ENCODE measurements around the gene FXYD4.

GRCh38 chr10:43404704-43405084 is 33.3 kb downstream of the FXYD4 start:
- TF ChIP-seq, protein P1, sequence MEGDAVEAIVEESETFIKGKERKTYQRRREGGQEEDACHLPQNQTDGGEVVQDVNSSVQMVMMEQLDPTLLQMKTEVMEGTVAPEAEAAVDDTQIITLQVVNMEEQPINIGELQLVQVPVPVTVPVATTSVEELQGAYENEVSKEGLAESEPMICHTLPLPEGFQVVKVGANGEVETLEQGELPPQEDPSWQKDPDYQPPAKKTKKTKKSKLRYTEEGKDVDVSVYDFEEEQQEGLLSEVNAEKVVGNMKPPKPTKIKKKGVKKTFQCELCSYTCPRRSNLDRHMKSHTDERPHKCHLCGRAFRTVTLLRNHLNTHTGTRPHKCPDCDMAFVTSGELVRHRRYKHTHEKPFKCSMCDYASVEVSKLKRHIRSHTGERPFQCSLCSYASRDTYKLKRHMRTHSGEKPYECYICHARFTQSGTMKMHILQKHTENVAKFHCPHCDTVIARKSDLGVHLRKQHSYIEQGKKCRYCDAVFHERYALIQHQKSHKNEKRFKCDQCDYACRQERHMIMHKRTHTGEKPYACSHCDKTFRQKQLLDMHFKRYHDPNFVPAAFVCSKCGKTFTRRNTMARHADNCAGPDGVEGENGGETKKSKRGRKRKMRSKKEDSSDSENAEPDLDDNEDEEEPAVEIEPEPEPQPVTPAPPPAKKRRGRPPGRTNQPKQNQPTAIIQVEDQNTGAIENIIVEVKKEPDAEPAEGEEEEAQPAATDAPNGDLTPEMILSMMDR (IDR thresholded peaks at IDR 0.05), result no peak
- no peak for TF ChIP-seq POLR2A (IDR thresholded peaks at IDR 0.05)

Data from lower leg skin (tissue), 3 donors.